ENCODE results near the gene FAM83C. TPM values are rescaled to one million over a fixed set of nuclear protein-coding genes. Genes with fewer than 3 reads are reported as not detected.

The FAM83C gene
- total RNA-seq, 4 donors from 2014 or later: not detected

DNA sequence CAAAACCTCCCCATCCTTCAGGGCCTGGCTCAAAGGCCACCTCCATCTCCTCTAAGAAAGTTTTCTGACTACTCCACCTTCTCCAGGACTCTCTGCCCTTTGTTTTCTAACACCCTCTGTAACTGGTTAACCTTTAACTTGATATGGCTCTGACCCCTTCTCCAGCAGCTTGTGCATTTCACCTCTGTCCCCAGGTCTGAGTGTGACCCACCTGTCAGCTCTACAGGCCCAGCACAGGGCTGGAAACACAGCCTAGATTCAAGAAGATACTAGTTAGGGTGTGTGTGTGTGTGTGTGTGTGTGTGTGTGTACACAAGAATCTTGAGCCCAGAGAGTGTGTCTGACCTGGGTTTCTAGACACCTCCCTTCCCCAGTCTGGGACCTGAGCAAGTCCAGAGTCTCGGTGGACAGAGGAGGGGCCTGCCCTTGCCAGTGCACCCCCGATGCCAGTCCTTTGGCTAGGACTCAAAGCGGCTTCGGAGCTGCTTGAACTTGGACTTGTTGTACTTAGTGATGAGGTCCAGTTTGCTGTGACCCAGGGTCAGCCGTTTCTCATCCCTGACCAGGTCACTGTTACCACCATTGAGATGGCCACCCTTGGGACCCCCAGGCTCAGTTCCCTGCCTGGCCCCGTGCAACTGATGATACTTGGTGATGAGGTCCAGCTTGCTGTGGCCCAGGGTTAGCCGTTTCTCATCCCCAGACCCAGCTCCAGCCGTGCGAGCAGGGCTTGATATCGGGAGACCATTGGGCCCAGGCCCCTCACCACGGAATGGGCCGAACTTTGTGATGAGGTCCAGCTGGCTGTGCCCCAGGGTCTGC is 5.9 kb downstream of the FAM83C start:
- TF ChIP-seq POLR2A (IDR thresholded peaks at IDR 0.05) (no peak), CTCF (IDR thresholded peaks at IDR 0.05) (no peak)
- Histone ChIP-seq H3K36me3 (peaks cover 0 to 4% (median 0%) of the 10 kb centered on the region in 3 donors), H3K4me3 (no peak overlapping the region), H3K9me3 (no peaks in the 10 kb centered on the region), H3K27me3 (no peaks in the 10 kb centered on the region), H3K27ac (peak overlapping the region in 2 of 4 donors; percentile 43 to 90), H3K4me1 (peaks cover 5 to 27% (median 14%) of the 10 kb centered on the region in 4 donors)
- no peak for DNase-seq

- Histone ChIP-seq H3K27me3 (no peaks in the 10 kb centered on the region), H3K36me3 (peaks cover 0 to 6% (median 0%) of the 10 kb centered on the region in 3 donors), H3K27ac (peak overlapping the region in 2 of 4 donors; percentile 85 to 90), H3K4me1 (peaks cover 5 to 27% (median 14%) of the 10 kb centered on the region in 4 donors), H3K4me3 (no peak overlapping the region), H3K9me3 (no peaks in the 10 kb centered on the region)
- no peak for DNase-seq
- no peak for TF ChIP-seq CTCF (IDR thresholded peaks at IDR 0.05)
- TF ChIP-seq POLR2A (IDR thresholded peaks at IDR 0.05): no peak
Observed at GRCh38 chr20:35285806-35286076, 6.5 kb downstream of the FAM83C start.

GRCh38 chr20:35284992-35285805 is 7.0 kb downstream of the FAM83C start:
- Histone ChIP-seq H3K27me3 (no peaks in the 10 kb centered on the region), H3K4me1 (peaks cover 5 to 27% (median 14%) of the 10 kb centered on the region in 4 donors), H3K9me3 (no peaks in the 10 kb centered on the region), H3K4me3 (peak overlapping the region; percentile 78 to 95 (median 89)), H3K36me3 (peaks cover 0 to 11% (median 0%) of the 10 kb centered on the region in 3 donors), H3K27ac (peak overlapping the region; percentile 82 to 90 (median 85))
- no peak for DNase-seq
- TF ChIP-seq CTCF (IDR thresholded peaks at IDR 0.05) (no peak), POLR2A (IDR thresholded peaks at IDR 0.05) (no peak)

DNA sequence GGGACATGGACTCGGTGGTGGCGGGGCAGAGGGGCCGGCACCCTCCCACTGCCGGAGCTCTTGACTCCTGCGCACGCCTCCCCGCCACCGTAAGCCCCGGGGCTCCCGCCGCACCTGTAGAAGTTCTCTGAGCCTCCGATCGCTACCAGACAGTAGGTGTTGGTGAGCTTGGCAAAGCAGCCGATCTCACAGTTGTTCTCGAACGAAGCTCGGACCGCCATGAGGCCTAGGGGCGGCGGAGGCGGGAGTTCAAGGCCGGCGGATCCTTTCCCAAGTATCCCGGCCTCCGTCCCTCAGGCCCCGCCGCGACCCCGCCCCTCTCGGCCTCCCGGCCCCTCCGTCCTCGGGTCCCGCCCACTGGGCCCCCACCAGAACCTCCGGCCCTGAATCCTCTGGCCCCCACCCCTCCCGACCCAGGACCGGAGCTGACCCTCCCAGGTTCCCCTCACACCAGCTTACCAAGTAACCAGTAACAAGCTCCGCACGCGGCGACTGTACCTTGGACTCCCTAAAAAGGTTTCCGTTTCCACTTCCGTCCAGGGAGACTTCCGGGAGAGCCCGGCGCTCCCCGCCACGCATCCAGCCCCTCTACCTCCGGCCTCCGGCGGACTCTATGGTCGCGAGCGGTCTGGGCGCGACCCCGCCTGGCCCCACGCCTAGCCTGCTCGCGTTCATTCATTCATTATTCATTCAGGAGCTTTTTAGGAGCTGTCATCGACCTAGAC is 7.8 kb downstream of the FAM83C start, which contains the start of gene EIF6:
EIF6 (minus strand) TSS at position 506 of the 725 bp plus-strand sequence; CDS start at position 221, 285 bp downstream.
- TF ChIP-seq POLR2A (IDR thresholded peaks at IDR 0.05) (peak; percentile 47 to 69), CTCF (IDR thresholded peaks at IDR 0.05) (no peak)
- peaks cover 5 to 27% (median 14%) of the 10 kb centered on the region in 4 donors for H3K4me1 ChIP-seq
- peaks cover 0 to 19% (median 0%) of the 10 kb centered on the region in 3 donors for H3K36me3 ChIP-seq
- H3K4me3 ChIP-seq: peak within 1 kb of the TSS; percentile 78 to 95 (median 89)
- H3K9me3 ChIP-seq: no peaks in the 10 kb centered on the region
- no peaks in the 10 kb centered on the region for H3K27me3 ChIP-seq
- DNase-seq: peak; percentile 76 to 91 (median 87)
- H3K27ac ChIP-seq: peak within 1 kb of the TSS; percentile 82 to 90 (median 85)

Measured in Peyer's patch (tissue), 4 donors.